ENCODE measurements around the gene NOD1. TPM values are rescaled to one million over a fixed set of nuclear protein-coding genes. Genes with fewer than 3 reads are reported as not detected.

The NOD1 gene
- total RNA-seq, 2 donors from 2014 or later = 16.2 to 47.0 TPM

DNA sequence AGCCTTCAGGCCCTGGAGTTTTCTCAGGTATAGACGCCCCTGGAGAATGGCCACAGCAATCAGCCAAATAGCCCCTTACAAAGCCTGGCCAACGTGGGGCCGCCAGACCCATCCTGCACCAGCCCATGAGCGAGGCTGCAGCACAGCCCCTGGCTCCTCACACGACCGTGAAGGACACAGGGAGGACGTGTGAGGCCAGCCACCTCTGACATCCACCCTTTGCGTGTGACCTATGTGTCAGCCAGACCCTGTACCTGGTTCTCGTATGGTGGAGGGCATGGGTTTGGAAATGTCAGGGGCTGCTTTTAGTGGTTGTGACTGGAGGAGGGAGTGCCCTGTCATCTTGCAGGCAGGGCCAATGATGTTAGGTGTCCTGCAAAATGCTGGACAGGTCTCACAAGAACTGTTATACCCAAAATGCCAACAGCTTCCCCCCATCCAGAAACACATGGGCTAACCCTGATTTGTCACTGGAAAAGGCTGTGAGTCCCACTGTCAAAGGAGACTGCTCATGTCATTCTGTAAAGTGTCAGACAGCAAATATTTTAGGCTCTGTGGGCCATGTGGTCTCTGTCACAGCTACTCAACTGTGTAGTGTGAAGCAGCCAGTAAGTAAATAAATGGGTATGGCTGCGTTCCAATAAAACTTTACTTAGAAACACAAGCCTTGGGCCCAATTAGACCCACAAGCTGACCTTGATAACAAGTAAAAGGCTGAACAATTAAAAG lies 30.0 kb downstream of the NOD1 start:
- Histone ChIP-seq H3K36me3 (peaks cover 43% of the 10 kb centered on the region), H3K4me3 (no peak overlapping the region), H3K4me1 (ENCODE audit: control insufficient read depth in 1 of 2, low read depth in 2 of 2) (no peaks in the 10 kb centered on the region), H3K27me3 (replicated peaks; ENCODE audit: insufficient read depth) (no peaks in the 10 kb centered on the region), H3K27ac (no peak overlapping the region), H3K9me3 (no peaks in the 10 kb centered on the region)
- TF ChIP-seq, protein P1, sequence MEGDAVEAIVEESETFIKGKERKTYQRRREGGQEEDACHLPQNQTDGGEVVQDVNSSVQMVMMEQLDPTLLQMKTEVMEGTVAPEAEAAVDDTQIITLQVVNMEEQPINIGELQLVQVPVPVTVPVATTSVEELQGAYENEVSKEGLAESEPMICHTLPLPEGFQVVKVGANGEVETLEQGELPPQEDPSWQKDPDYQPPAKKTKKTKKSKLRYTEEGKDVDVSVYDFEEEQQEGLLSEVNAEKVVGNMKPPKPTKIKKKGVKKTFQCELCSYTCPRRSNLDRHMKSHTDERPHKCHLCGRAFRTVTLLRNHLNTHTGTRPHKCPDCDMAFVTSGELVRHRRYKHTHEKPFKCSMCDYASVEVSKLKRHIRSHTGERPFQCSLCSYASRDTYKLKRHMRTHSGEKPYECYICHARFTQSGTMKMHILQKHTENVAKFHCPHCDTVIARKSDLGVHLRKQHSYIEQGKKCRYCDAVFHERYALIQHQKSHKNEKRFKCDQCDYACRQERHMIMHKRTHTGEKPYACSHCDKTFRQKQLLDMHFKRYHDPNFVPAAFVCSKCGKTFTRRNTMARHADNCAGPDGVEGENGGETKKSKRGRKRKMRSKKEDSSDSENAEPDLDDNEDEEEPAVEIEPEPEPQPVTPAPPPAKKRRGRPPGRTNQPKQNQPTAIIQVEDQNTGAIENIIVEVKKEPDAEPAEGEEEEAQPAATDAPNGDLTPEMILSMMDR (IDR thresholded peaks at IDR 0.05) = no peak
- ATAC-seq (ENCODE audit: insufficient number of reproducible peaks, low FRiP score, low read depth) (no peak), DNase-seq (ENCODE audit: low spot score) (no peak)

GRCh38 chr7:30447466-30447865 lies 31.1 kb downstream of the NOD1 start:
- Histone ChIP-seq H3K4me3 (no peak overlapping the region), H3K9me3 (no peaks in the 10 kb centered on the region), H3K4me1 (ENCODE audit: control insufficient read depth in 1 of 2, low read depth in 2 of 2) (no peaks in the 10 kb centered on the region), H3K27me3 (replicated peaks; ENCODE audit: insufficient read depth) (no peaks in the 10 kb centered on the region), H3K36me3 (peaks cover 37% of the 10 kb centered on the region), H3K27ac (no peak overlapping the region)
- TF ChIP-seq, protein P1 (IDR thresholded peaks at IDR 0.05) = no peak
- no peak for DNase-seq (ENCODE audit: low spot score)
- ATAC-seq (ENCODE audit: insufficient number of reproducible peaks, low FRiP score, low read depth) = no peak

GRCh38 chr7:30446266-30446665 lies 32.3 kb downstream of the NOD1 start:
- Histone ChIP-seq H3K4me3 (no peak overlapping the region), H3K4me1 (ENCODE audit: control insufficient read depth in 1 of 2, low read depth in 2 of 2) (no peaks in the 10 kb centered on the region), H3K9me3 (no peaks in the 10 kb centered on the region), H3K36me3 (peaks cover 25% of the 10 kb centered on the region), H3K27ac (no peak overlapping the region), H3K27me3 (replicated peaks; ENCODE audit: insufficient read depth) (no peaks in the 10 kb centered on the region)
- TF ChIP-seq, protein P1 (IDR thresholded peaks at IDR 0.05) = no peak
- ATAC-seq (ENCODE audit: insufficient number of reproducible peaks, low FRiP score, low read depth) (no peak), DNase-seq (ENCODE audit: low spot score) (no peak)

- DNase-seq (ENCODE audit: low spot score) (peak; percentile 38), ATAC-seq (ENCODE audit: insufficient number of reproducible peaks, low FRiP score, low read depth) (no peak)
- no peaks in the 10 kb centered on the region for H3K4me1 ChIP-seq (ENCODE audit: control insufficient read depth in 1 of 2, low read depth in 2 of 2)
- peaks cover 20% of the 10 kb centered on the region for H3K36me3 ChIP-seq
- no peak overlapping the region for H3K27ac ChIP-seq
- TF ChIP-seq, protein P1 (IDR thresholded peaks at IDR 0.05) = no peak
- no peaks in the 10 kb centered on the region for H3K27me3 ChIP-seq (replicated peaks; ENCODE audit: insufficient read depth)
- H3K9me3 ChIP-seq = no peaks in the 10 kb centered on the region
- no peak overlapping the region for H3K4me3 ChIP-seq
Observed at GRCh38 chr7:30445770-30446169, 32.8 kb downstream of the NOD1 start.

GRCh38 chr7:30437823-30438574 lies 40.6 kb downstream of the NOD1 start:
- Histone ChIP-seq H3K27me3 (replicated peaks; ENCODE audit: insufficient read depth) (no peaks in the 10 kb centered on the region), H3K4me1 (ENCODE audit: control insufficient read depth in 1 of 2, low read depth in 2 of 2) (peaks cover 5 to 9% of the 10 kb centered on the region in 2 donors), H3K9me3 (no peaks in the 10 kb centered on the region), H3K27ac (no peak overlapping the region), H3K36me3 (peaks cover 22% of the 10 kb centered on the region), H3K4me3 (no peak overlapping the region)
- DNase-seq (ENCODE audit: low spot score) (no peak), ATAC-seq (ENCODE audit: insufficient number of reproducible peaks, low FRiP score, low read depth) (no peak)
- TF ChIP-seq, protein P1 (IDR thresholded peaks at IDR 0.05) = no peak

Measured in thoracic aorta (tissue), 2 donors.